NCI-H1417 treated with DMSO at 0.1 percent for 48 hours (cell line): ENCODE results near the gene ZNF219.

Experiments
- DNase-seq: peaks from one replicate; lab custom pipeline; 2025; lab: John Stamatoyannopoulos, UW

The ZNF219 gene

DNA sequence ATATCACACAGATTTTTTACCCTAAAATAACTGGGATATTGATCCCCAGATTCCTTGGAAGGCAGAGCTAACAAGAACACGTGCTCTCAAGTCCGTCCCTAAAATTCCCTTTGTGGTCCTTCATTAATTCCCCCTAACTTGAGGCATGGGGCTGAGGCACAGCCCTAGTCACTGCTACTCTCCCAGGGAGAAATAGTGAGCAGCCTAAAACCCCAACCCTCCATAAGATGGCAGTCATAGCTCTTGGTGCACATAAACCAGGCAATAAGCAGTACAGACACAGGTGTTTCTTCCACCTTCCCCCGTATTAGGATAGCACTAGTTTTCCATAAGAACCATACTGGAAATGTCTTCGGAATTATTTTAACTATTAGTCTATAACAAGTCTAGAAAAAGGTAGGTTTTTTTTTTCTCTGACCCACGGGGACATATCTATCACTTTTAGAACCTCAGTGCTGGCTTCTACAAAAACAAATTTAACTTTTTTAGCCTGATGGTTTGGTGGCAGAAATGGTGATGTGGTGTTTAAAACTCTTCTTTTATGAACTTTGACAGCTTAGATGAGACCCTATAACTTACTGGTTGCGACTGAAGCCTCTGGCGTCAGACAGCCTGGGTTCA, 31.5 kb downstream of the ZNF219 start:
- DNase-seq, result no peak

DNA sequence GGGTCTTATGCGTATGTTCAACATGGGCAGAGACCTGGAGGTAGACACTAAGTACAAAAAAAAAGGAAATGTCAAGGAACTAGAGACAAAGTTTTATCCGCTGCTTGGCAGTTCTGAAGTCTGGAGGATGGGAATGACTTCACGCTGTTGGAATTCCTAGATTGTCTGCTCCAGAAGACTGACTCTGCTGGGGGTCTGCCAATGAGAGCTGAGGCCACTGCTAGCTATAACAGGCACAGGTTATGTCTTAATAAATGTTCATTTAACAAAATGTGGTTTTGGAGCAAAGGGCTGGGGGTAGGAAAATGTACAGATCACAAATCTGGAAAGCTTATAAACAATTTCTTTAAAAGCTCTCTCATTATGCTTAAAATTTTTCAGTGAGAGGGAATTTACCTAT, 35.0 kb downstream of the ZNF219 start:
- no peak for DNase-seq

DNA sequence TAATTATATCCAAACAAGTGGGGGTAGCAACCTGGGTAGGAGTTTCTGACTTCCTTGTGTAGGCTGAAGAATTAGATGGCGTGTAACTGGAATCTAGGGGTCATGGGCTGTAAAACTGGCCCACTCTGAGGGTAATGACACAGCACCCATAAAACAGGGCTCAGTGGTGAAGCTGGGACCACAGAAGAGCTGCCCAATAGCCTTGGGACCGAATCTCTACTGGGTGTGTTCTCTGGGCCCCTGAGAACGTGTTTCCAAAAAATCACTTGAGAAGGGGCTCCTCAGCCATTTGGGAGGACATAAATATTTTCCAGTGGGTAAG, 37.1 kb downstream of the ZNF219 start:
- no peak for DNase-seq

DNA sequence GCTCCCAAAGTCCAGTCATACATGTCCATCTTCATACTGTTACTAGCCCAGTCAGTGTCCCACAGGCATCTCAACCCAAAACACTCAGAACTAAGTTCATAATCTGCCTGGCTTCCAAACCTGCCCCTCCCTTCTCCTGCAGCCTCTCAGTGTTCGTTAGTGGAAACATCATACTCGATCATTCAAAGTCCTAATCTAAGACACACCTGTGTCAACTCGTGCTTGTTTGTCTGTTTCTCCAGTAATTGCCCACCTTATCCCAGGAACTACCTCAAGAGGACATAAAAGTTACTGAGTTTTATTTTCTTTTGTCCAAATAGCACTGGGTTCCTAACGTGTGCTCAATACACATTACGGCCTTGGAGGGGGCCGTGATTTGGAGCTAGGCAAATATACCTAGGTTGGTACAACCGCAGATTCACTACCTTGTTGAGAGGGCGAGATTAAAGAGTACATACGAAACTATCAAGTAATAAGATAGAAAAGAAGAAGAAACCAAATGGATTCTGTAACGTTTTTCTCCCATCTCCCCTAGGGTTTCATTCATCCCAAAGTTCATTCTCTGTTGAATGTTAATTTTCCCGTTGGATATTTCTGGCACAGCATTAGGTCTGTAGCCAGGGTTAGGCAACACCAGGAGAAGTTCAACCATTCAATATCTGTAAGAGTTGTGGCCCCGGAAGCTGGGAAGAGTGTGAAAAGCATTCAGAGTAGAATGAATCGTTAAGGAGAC, 37.7 kb downstream of the ZNF219 start:
- DNase-seq, result no peak

DNA sequence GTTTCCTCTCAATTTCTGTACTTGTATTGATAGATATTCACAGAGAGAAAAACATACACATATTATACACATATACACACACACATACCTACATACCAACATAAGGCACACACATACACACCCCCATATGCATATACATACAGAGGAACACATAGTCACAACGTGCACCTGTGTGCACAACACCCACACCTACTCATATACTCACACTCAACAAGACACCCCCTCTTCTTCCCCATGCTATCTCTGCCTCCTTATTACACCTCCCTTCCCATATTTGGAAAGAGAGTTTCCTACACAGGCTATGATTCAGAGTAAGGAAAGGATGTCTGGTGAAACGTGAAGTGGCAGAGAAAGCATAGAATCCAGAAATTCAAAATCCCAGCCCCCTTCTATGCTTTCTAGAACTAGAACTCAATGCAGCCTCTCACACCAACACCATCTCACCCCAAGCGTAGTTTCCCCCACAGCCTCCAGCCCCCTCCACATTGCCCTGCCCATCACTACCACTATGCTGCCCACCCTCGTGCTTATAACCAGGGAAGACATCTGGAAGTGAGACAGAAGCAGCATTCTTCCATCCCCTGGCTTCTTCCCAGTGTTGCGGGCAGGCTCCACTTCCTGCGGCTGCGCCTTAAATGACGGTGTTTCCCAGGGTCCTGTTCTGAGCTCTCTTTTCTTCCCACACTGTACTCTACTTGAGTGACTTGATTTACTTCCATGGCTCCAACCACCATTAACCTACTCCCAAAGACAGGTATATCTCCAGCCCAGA, 38.4 kb downstream of the ZNF219 start:
- DNase-seq, result no peak

DNA sequence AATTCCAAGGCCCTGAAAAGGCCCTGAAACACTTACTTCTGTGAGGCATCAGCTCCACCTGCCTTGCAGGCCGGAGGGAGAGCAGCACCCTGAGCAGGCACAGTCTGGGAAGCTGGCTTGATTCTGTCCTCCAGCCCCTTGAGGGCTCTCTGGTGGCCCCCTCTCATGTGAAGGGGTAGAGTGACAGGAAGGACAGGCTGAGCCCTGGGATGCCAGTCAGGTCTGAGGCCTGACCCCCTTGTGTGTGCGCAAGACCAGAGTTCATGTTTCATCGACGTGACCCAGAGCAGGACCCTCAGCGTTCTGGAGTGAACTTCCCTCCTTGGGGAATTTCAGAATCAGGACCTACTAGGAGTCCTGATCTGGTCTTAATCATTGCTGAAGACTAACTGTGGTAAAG, 39.6 kb downstream of the ZNF219 start:
- DNase-seq, result no peak

DNA sequence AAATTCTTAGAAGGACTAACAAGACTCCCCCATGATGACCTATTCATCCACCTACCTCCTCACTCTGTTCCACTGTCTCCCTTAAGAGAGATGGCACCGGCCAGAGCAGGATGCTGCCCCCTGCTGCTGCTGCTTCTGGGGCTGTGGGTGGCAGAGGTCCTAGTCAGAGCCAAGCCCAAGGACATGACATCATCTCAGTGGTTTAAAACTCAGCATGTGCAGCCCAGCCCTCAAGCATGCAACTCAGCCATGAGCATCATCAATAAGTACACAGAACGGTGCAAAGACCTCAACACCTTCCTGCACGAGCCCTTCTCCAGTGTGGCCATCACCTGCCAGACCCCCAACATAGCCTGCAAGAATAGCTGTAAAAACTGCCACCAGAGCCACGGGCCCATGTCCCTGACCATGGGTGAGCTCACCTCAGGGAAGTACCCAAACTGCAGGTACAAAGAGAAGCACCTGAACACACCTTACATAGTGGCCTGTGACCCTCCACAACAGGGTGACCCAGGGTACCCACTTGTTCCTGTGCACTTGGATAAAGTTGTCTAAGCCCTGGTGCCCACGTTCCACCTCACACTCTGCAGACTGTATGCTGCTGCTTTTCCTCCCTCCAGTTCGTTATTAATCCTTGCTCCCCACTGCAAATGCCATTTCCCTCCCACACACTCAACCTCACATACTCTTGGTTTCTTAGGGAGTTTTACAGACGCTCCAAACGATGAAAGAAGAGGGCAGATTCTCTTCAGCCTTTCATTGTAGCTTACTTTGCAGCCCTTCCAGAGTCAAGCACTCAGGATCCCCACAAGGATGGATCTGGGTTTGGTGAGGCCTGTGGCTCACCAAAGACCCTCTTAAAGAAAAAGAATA, 40.4 kb downstream of the ZNF219 start, which contains the start of gene RNASE8:
RNASE8 (plus strand) TSS at position 20 of the 873 bp plus-strand sequence; CDS start at position 91, 71 bp downstream.
- no peak for DNase-seq

DNA sequence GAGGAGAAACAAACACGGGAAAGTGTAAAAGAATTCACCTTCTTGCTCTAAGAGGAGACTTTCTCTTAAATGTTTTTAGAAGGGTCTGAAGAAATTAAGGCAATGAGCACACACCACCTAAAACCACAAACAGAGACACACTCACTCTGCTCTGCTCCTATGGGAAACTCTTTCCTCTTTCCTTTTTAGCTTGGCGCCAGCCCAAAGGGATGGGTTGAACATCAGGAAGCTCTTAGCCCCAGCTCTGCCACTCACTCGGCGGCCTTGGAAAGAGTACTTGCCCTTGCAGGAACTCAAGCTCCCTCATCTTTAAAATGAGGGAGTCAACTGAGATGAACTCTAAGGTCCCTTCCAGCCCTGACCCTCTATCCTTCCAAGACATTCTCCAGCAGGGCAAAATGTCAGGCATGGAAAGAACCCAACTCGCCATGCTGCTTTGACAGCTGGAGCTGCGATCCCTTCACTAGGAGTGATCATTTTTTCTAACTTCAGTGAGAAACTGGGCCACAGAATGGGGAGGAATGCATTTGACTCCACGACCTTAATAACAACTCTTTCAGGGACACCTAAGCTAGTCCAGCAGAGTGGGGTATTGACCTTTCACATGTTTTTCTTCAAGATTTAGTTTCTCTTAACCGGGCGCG, 41.8 kb downstream of the ZNF219 start:
- DNase-seq, result no peak

DNA sequence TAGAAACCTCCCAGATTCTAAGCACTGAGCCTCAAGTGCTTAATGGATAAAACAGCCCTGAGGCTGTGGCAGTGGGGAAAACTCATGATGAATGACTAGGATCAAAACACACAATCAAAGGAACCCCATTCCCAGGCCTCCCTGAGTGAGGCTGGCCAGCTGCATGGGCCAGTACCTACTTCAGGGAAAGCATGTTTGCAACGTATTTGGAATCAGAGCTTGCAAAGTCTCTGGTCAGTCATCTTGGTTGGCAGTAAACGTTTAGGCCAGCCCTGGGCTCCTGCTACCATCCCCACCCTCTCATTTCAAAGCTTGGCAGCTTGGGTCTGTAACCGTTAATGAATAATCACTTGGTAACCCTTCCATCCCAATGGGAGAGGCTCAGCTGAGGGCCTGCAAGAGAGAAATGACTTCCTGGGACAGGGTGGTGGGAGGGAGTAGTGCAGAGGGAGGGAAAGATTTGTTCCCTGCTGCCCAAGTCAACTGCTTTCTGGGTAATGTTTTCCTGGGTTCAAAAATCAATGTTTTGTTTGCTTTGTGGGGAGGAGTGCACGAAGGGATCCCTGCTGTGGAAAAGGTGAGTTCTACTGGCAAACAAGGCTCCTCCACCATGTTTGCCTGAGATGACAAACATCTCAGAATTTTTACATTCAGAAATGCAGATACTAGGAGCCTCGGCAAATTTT, 42.9 kb downstream of the ZNF219 start:
- DNase-seq, result no peak

DNA sequence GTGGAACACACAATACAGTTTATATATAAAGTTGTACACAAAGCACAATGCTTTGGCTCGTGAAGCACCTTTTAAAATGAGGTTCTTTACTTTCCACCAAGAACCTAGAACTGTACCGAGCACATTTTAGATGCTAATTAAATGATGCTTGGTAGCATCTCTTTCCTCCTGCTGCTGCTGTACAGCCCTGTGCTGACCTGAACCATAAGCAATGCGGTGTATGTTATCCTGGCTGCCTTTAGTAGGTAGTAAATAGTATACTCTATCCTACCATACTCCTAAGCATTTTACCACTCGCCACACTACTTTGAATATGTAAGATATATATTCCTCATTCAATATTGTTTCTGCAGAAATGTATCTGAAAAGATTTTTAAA, 43.7 kb downstream of the ZNF219 start:
- DNase-seq, result no peak

DNA sequence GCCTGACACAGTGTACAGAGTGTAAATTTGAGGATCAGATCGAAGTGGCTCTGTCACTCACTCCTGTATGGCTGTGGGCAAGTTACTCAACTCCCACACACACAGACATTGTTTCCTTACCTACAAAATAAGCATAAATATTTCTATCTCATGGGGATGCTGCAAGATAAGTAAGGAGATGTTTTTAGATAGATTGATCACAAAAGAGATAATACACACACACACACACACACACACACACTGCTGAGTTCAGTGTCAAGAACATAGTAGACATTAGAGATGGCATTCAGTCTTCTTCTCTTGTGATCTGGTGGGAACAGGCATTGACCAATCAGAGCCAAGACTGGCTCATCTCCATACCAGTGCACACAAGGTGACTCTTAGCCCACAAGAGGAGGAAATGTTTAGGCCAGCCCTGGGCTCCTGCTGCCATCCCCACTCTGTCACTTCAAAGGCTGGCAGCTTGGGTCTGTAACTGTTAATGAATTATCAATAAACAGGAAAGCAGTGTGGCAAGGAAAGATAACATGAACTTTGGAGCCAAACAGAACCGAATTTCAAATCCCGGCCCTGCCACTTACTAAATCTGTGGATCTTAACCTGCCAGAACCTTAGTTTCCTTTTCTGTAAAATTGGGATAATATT, 44.2 kb downstream of the ZNF219 start:
- no peak for DNase-seq

DNA sequence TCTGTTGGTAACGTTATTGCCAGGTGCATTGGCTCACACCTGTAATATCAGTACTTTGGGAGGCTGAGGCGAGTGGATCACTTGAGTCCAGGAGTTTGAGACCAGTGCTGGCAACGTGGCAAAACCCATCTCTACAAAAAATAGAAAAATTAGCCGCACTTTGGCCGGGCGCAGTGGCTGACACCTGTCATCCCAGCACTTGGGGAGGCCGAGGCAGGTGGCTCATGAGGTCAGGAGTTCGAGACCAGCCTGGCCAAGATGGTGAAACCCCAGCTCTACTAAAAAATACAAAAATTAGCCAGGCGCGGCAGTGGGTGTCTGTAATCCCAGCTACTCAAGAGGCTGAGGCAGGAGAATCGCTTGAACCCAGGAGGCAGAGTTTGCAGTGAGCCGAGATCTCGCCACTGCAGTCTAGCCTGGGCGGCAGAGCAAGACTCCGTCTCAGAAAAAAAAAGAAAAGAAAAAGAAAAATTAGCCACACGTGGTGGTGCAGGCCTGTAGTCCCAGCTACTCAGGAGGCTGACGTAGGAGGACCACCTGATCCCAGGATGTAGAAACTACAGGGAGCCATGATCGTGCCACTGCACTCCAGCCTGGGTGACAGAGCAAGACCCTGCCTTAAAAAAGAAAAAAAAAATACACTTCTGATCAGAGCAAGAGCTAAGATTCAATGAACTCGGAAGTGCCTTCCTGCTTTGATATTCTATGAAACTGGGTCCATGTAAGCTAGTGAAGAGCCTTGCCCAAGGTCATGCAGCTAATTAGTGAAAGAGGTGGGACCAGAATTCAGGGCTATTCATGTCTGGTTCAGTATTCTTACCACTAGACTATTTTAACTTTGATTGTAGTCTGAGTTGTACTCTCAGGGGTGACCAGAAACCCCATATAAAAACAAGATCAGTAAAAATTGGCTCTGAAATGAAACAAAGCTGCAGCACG, 45.0 kb downstream of the ZNF219 start:
- no peak for DNase-seq

DNA sequence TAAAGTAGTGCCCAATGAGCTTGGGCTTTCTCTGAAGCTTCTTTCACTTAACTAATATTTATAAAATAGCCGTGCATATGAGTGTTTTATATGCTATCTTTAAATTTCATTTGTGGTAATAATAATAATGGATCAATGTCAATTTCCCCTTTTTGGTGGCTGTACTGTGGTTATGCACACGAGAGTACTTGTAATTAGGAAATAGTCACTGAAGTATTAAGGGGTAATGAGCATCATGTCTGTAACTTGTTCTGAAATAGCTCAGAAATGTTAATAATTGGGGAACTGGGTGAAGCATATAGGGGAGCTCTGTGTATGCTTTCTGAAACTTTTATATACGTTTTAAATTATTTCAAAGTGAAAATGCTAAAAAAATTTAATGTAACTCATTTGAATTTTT, 47.9 kb downstream of the ZNF219 start:
- DNase-seq, result no peak

DNA sequence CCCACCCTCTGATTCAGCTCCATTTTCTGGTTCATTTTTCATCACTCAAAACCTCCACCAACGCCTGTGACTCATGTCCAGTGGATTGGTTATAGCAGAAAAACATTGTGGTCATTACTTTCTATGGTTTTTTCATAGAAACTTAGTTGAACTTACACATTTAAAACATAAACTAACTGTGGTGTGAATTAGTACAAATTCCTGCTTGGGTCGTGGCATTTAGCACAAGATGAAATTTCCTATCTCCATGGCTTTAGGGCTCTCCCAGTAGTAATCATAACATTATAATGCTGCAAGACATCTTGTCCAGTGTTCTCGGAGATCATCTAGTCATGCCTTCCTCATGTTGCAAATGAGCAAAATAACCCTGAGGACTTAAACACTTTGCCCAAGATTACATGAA, 49.2 kb downstream of the ZNF219 start:
- DNase-seq, result no peak

DNA sequence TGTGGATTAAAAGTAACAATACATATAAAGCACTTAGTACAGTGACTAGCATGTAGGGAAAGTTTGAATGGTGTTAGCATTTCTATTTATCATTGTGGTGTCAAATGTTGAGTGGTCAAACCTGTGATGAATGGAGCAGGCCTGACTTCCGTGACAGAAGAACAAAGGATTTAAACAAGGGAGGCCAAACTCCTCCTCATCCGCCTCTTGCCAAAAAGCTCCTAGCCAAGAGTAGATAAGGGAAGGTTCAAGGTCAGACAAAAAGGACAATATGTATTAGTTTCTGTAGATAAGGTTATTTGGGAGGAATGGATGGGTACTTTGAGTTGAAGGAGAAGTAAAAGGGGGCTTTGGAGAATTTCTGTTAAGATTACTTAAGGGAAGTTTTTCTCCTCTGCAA, 49.8 kb downstream of the ZNF219 start:
- DNase-seq, result no peak

DNA sequence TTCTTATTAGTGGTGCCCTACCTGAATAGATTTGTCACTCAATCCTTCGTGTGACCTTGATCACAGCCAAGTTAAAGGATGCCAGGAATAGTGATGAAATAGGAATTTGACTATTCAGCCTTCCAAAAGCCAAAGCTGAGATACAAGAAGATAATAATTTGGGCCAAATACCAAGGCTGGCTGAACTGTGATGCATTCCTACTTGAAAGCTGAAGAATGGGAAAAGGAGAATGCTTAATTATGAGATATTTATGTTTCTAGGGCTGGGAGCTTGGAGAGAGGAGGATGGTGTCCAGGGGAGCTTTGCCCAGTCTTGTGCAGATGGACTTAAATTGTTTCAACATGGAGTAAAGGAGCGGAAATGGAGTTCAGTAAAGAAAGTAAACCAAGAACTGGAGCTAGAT, 51.1 kb downstream of the ZNF219 start:
- no peak for DNase-seq

DNA sequence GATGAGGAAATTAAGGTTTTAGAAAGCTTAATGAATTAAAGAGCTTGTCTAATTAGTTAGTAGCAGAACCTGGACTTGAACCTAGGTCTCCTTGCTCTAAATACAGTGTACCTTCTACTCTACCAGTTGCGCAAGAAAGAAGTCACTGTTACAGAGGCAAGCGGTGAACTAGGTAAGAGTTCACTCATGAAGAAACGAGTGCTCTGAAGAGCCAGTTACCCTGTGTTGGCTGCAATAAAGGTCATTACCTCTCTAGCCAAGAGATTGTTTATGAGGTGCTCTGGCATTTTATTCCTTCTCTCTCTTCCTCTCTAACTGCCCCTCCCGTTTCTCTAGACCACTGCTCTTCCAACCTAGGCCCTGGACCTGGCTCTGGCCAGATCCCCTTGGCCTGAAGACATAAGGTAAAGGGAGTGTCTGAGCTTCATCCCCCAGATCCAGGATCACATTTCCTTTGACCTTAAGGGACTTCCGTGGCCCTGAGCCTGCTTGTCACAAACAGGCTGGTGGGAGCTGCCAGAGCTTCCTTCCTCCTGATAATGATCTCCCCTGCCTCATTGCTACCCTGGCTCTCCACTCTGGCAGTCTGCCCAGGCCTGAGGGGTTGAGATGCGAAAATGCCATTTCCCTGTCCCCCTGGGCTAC, 54.4 kb downstream of the ZNF219 start:
- DNase-seq, result no peak

DNA sequence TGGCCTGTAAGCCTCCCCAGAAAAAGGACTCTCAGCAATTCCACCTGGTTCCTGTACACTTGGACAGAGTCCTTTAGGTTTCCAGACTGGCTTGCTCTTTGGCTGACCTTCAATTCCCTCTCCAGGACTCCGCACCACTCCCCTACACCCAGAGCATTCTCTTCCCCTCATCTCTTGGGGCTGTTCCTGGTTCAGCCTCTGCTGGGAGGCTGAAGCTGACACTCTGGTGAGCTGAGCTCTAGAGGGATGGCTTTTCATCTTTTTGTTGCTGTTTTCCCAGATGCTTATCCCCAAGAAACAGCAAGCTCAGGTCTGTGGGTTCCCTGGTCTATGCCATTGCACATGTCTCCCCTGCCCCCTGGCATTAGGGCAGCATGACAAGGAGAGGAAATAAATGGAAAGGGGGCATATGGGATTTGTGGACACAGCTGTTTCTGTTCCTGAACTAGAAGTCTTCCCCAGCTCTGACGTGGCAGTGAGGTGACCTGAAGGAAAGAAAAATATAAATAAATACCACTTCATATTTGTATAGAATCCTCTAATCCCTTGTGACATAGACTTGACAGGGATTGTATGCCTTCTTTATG, 55.0 kb downstream of the ZNF219 start:
- no peak for DNase-seq

DNA sequence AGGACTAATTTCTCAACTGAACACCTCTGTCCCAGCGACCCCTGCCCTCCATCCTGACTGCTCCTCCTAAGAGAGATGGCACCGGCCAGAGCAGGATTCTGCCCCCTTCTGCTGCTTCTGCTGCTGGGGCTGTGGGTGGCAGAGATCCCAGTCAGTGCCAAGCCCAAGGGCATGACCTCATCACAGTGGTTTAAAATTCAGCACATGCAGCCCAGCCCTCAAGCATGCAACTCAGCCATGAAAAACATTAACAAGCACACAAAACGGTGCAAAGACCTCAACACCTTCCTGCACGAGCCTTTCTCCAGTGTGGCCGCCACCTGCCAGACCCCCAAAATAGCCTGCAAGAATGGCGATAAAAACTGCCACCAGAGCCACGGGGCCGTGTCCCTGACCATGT, 55.5 kb downstream of the ZNF219 start:
- no peak for DNase-seq
